ENCODE results near the gene DZIP1. TPM values are rescaled to one million over a fixed set of nuclear protein-coding genes. Genes with fewer than 3 reads are reported as not detected.
A peak's percentile ranks its signal among the peaks of the same experiment; 100 is the strongest.

Gene DZIP1
- total RNA-seq, 1 donor from 2014 or later, result 18.1 TPM

DNA sequence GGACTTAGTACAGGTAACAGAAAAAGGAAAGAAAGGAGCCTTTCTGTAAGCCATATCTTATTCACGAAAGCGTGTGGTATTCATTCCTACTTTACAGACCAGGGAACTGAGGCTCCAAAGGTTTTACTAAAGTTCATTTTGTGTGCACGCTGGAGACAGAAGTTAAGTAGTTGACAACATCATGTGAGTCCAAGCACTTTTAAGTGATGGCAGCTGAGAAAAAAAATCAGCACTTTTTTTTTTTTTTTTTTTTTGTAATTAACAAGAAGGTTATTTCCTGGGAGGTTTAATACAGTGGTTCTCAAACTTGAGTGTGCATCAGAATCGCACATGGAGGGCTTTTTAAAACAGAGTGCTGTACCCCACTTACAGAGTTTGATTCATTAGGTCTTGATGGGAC lies 34.5 kb upstream of the DZIP1 start:
- Mint-ChIP-seq H3K9me3 (ENCODE audit: unreplicated experiment) (no peaks in the 10 kb centered on the region), H3K27me3 (ENCODE audit: unreplicated experiment) (peaks cover 2% of the 10 kb centered on the region), H3K36me3 (ENCODE audit: unreplicated experiment) (peaks cover 2% of the 10 kb centered on the region), H3K27ac (ENCODE audit: unreplicated experiment) (no peak overlapping the region), H3K4me1 (ENCODE audit: low read depth, unreplicated experiment) (peaks cover 4% of the 10 kb centered on the region), H3K4me3 (ENCODE audit: unreplicated experiment) (peak overlapping the region; percentile 90)
- TF ChIP-seq, protein P1, sequence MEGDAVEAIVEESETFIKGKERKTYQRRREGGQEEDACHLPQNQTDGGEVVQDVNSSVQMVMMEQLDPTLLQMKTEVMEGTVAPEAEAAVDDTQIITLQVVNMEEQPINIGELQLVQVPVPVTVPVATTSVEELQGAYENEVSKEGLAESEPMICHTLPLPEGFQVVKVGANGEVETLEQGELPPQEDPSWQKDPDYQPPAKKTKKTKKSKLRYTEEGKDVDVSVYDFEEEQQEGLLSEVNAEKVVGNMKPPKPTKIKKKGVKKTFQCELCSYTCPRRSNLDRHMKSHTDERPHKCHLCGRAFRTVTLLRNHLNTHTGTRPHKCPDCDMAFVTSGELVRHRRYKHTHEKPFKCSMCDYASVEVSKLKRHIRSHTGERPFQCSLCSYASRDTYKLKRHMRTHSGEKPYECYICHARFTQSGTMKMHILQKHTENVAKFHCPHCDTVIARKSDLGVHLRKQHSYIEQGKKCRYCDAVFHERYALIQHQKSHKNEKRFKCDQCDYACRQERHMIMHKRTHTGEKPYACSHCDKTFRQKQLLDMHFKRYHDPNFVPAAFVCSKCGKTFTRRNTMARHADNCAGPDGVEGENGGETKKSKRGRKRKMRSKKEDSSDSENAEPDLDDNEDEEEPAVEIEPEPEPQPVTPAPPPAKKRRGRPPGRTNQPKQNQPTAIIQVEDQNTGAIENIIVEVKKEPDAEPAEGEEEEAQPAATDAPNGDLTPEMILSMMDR (IDR thresholded peaks at IDR 0.05; ENCODE audit: partially characterized antibody, unreplicated experiment), result no peak
- DNase-seq, result no peak

DNA sequence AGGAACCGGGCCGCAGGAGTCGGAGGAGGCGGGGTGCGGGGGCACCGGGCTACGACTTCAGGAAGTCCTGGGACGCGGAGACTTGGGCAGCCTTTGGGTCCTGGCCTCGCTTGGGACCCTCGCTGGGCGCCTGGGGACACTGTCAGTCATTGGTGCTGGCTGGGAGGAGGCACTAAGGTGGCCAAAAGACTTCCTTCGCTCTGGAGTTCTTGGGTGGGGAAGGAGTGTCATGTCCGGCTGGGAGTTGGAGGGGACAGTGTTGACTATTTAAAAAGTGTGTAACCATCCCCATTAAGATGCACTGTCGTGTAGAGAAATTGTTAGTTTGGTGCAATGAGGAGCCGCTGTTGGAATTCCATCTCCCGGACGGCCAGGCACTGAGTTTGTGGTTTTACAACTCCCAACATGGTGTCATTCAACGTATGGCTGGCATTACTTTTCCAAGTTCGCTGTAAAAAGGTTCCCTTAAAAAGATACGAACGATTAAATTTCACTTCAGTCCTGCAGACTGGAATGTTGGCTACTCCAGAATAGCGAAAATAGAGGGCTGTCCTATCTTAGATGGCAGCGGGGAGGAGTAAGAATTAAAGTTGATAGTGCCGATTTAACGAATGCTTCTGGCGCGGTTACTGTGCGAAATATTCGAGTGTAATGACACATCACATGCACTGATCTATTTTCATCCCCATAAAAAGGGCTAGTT lies 33.2 kb upstream of the DZIP1 start:
- DNase-seq, result no peak
- peaks cover 4% of the 10 kb centered on the region for H3K4me1 Mint-ChIP-seq (ENCODE audit: low read depth, unreplicated experiment)
- peaks cover 2% of the 10 kb centered on the region for H3K27me3 Mint-ChIP-seq (ENCODE audit: unreplicated experiment)
- peak overlapping the region; percentile 44 for H3K27ac Mint-ChIP-seq (ENCODE audit: unreplicated experiment)
- TF ChIP-seq, protein P1 (IDR thresholded peaks at IDR 0.05; ENCODE audit: partially characterized antibody, unreplicated experiment), result no peak
- H3K4me3 Mint-ChIP-seq (ENCODE audit: unreplicated experiment), result peak overlapping the region; percentile 90
- no peaks in the 10 kb centered on the region for H3K36me3 Mint-ChIP-seq (ENCODE audit: unreplicated experiment)
- H3K9me3 Mint-ChIP-seq (ENCODE audit: unreplicated experiment), result no peaks in the 10 kb centered on the region

DNA sequence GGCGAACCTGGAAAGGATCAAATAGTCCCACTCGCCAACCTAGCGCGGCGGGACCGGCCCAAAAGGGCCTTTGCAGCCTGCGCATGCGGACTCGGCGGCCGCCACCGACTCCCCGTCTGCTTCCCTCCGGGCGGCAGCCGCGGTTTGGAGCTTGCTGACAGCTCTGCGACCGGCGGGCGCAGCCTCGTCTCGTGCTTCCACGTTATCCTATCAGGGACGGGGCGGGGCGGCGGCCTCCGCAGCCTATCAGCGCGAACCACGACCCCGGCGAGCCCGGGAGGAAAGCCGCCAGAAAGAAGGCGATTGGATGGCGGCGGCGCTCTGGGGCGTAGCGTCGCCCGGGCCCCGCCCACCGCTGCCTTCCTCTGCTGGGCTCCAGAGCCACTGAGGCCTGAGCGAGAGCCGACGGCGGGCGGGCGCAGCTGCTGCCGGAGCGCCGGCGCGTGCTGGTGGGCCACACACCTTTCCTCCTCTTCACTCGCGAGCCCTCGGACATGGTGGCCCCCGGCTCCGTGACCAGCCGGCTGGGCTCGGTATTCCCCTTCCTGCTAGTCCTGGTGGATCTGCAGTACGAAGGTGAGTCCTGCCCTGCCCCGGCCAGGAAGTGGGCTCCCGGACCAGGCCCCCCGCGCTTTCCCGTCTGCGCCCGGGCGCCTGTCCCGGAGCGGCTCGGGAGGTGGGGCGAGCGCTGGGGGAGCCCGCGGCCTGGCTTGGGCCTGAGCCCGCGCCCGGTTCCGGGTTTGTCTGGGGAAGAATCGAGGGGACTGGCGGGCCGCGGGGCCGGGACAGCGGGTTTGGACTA lies 32.5 kb upstream of the DZIP1 start, which contains the start of gene DNAJC3:
Gene DNAJC3, plus strand, starts transcription at position 378 of the 802 bp plus-strand sequence. Its CDS starts 117 bp downstream, at position 495.
- H3K27ac Mint-ChIP-seq (ENCODE audit: unreplicated experiment), result peak within 1 kb of the TSS; percentile 87
- peak; percentile 99 for DNase-seq
- TF ChIP-seq, protein P1 (IDR thresholded peaks at IDR 0.05; ENCODE audit: partially characterized antibody, unreplicated experiment), result no peak
- H3K4me1 Mint-ChIP-seq (ENCODE audit: low read depth, unreplicated experiment), result peaks cover 4% of the 10 kb centered on the region
- H3K36me3 Mint-ChIP-seq (ENCODE audit: unreplicated experiment), result no peaks in the 10 kb centered on the region
- H3K4me3 Mint-ChIP-seq (ENCODE audit: unreplicated experiment), result peak within 1 kb of the TSS; percentile 97
- peaks cover 2% of the 10 kb centered on the region for H3K27me3 Mint-ChIP-seq (ENCODE audit: unreplicated experiment)
- peaks cover 3% of the 10 kb centered on the region for H3K9me3 Mint-ChIP-seq (ENCODE audit: unreplicated experiment)

DNA sequence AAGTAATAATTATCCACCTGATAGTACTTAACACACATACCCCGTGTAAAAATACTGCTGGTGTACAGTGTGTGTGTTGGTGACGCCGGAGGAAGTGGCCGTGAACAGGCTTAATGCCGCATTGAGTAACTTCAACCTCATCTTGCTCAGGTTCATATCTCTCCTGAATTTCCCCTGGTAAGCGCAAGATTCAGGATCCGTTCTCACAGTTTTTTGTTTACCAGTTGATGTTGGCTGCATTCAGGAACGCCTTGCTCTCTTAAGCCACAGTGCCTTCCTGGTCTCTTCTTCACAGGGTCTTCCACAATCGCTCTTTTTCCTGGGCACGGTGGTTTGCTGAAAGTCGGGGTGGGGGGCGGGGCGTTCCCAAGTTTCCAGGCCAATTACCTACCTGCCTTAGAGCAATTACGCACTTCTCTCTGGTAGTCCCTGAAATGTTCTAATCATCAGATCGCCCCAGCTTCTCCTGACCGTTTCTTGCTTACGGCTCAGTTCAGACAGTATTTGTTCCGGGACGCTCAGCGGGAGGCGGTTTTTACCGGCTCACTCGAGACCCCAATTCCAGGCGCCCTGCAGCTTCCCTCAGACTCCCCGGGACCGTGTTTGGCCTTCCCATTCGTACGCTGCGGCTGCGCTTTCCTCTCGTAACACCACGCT lies 31.7 kb upstream of the DZIP1 start:
- no peaks in the 10 kb centered on the region for H3K36me3 Mint-ChIP-seq (ENCODE audit: unreplicated experiment)
- TF ChIP-seq, protein P1 (IDR thresholded peaks at IDR 0.05; ENCODE audit: partially characterized antibody, unreplicated experiment), result no peak
- H3K27me3 Mint-ChIP-seq (ENCODE audit: unreplicated experiment), result peaks cover 2% of the 10 kb centered on the region
- peaks cover 3% of the 10 kb centered on the region for H3K9me3 Mint-ChIP-seq (ENCODE audit: unreplicated experiment)
- DNase-seq, result no peak
- H3K27ac Mint-ChIP-seq (ENCODE audit: unreplicated experiment), result peak overlapping the region; percentile 87
- H3K4me1 Mint-ChIP-seq (ENCODE audit: low read depth, unreplicated experiment), result peaks cover 4% of the 10 kb centered on the region
- peak overlapping the region; percentile 97 for H3K4me3 Mint-ChIP-seq (ENCODE audit: unreplicated experiment)

Measured in glutamatergic neuron (in vitro differentiated cells).